ENCODE results near the gene DMBT1.

The DMBT1 gene

DNA sequence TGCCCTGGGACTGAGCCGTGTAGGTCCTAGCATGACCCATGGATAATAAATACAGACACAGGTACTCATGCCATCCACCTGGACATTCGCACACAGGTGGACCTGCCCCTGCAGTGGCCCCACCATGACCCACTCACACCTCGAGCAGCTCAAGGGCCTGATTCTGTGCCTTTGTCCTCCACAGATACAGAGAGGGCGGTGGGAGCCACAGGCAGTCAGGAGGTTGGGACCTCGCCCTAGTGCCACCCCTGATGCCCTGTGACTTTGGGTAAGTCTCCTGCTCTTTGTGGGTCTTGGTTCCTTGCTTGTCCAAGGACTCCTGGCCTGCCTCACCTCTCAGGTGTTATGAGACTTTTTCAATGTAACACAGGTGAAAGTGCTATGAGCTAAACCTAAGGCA is 96.2 kb downstream of the DMBT1 start:
- no peak overlapping the region for H3K4me3 ChIP-seq (ENCODE audit: insufficient read depth, low read depth, low read length)
- H3K27me3 ChIP-seq (ENCODE audit: control insufficient read depth, insufficient read depth, low read length, poor library complexity, severe bottlenecking) = no peaks in the 10 kb centered on the region
- no peaks in the 10 kb centered on the region for H3K9me3 ChIP-seq (ENCODE audit: control insufficient read depth, low read length)
- H3K27ac ChIP-seq (ENCODE audit: insufficient read depth, low read depth, low read length, poor library complexity, severe bottlenecking) = no peak overlapping the region
- no peaks in the 10 kb centered on the region for H3K4me1 ChIP-seq (ENCODE audit: control insufficient read depth, insufficient read depth, low read length)
- 93 to 96% methylated on average over 5 of the region's 5 CpGs for WGBS, 2 experiments
- no peaks in the 10 kb centered on the region for H3K36me3 ChIP-seq (ENCODE audit: control insufficient read depth, insufficient read depth, low read length)

DNA sequence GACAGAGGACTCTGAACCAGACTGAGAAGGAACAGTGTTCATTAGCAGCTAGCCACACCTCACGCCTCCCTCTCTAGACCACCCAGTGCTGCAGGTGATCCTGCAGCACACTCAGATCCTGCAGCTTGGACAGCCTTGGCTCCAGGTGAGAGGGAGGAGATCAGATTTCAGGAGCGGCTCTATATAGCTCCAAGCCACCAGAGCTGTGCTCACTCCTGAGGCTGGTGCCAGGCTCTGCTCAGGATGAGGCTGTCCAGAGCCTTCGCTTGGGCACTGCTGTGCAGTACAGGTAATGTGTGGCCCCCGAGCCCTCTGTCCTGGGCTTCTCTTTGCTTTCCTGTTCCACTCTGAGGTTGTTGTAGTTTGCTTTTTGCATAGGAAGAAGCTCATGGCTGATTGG is 96.7 kb downstream of the DMBT1 start:
- 88 to 92% methylated on average over 4 of the region's 4 CpGs for WGBS, 2 experiments
- H3K9me3 ChIP-seq (ENCODE audit: control insufficient read depth, low read length) = no peaks in the 10 kb centered on the region
- H3K4me1 ChIP-seq (ENCODE audit: control insufficient read depth, insufficient read depth, low read length) = no peaks in the 10 kb centered on the region
- H3K27ac ChIP-seq (ENCODE audit: insufficient read depth, low read depth, low read length, poor library complexity, severe bottlenecking) = no peak overlapping the region
- H3K4me3 ChIP-seq (ENCODE audit: insufficient read depth, low read depth, low read length) = no peak overlapping the region
- no peaks in the 10 kb centered on the region for H3K27me3 ChIP-seq (ENCODE audit: control insufficient read depth, insufficient read depth, low read length, poor library complexity, severe bottlenecking)
- no peaks in the 10 kb centered on the region for H3K36me3 ChIP-seq (ENCODE audit: control insufficient read depth, insufficient read depth, low read length)

DNA sequence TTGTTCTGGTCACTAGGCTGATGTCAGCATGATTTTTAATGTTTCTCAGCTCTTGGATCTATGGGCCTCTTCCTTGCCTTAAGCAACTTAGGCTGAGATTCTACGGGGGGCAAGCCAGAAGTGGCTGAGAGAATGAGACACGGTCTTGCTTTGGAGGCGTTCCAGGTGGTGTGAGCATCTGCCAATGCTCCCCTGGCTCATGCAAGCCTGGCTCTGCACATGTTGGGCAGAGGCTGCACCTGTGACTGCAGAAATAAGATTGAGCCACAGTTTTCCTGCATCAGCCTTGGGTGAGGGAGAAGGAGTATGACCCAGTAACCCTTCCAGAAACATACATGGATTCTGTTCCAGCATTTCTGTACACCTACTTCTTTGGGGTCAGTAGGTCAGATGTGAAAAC is 97.2 kb downstream of the DMBT1 start:
- Histone ChIP-seq H3K9me3 (ENCODE audit: control insufficient read depth, low read length) (no peaks in the 10 kb centered on the region), H3K36me3 (ENCODE audit: control insufficient read depth, insufficient read depth, low read length) (no peaks in the 10 kb centered on the region), H3K27ac (ENCODE audit: insufficient read depth, low read depth, low read length, poor library complexity, severe bottlenecking) (no peak overlapping the region), H3K4me1 (ENCODE audit: control insufficient read depth, insufficient read depth, low read length) (no peaks in the 10 kb centered on the region), H3K4me3 (ENCODE audit: insufficient read depth, low read depth, low read length) (no peak overlapping the region), H3K27me3 (ENCODE audit: control insufficient read depth, insufficient read depth, low read length, poor library complexity, severe bottlenecking) (no peaks in the 10 kb centered on the region)
- WGBS, 2 experiments = 75 to 80% methylated on average over 3 of the region's 3 CpGs

DNA sequence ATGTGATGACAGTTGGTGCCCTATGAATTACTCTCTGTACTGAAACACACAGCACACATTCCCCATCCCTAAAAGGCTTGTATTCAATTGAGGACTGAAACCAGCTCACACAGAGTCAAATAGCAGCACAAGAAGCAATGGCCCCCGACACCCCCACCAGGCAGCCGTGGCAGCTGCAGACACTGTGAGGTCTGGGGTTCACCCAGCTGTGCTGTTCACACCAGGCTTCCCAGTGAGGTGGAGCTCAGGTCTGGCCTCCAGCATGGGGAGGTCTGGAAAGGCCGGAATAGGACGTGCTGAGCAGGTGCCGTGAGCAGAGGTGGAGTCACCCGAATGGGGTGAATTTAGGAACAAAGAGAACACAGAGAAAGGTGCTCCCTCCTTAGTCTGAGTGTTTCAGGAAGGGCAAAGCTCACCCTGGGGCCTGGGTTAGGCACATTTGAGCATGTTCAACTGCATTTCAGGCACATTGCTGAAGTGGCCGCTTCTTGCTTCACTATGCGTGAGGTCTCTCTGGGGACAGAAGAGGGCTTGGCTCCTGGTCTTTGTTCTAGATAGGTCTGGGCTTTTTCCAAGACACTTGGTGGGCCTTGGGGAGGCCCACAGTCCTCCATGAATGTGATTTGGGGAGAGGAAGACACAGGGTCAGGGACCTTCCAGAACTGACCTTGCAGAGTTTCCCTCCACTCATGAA is 97.9 kb downstream of the DMBT1 start:
- no peaks in the 10 kb centered on the region for H3K4me1 ChIP-seq (ENCODE audit: control insufficient read depth, insufficient read depth, low read length)
- WGBS, 2 experiments = 90 to 93% methylated on average over 8 of the region's 8 CpGs
- H3K36me3 ChIP-seq (ENCODE audit: control insufficient read depth, insufficient read depth, low read length) = no peaks in the 10 kb centered on the region
- H3K27me3 ChIP-seq (ENCODE audit: control insufficient read depth, insufficient read depth, low read length, poor library complexity, severe bottlenecking) = no peaks in the 10 kb centered on the region
- no peak overlapping the region for H3K4me3 ChIP-seq (ENCODE audit: insufficient read depth, low read depth, low read length)
- H3K27ac ChIP-seq (ENCODE audit: insufficient read depth, low read depth, low read length, poor library complexity, severe bottlenecking) = no peak overlapping the region
- no peaks in the 10 kb centered on the region for H3K9me3 ChIP-seq (ENCODE audit: control insufficient read depth, low read length)

DNA sequence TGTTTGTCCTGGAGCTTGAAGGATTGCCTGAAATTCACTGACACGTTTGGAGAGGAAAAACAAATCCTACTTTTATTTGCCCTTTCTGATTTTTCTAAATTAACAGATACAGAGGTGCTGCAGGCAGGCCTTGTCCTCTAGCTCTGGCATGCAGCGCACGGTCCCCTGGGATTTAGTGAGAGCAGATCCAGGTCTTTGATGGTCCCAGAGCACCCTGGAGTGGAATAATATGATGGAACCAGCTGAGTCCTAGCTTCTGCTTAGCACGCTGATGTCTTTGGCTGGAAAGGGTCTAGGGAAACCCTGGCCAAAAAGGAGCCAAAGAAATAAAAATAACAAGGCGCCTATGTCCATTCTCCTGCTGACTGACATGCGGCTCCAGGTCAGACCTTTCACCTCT is 98.6 kb downstream of the DMBT1 start:
- 86 to 91% methylated on average over 6 of the region's 6 CpGs for WGBS, 2 experiments

DNA sequence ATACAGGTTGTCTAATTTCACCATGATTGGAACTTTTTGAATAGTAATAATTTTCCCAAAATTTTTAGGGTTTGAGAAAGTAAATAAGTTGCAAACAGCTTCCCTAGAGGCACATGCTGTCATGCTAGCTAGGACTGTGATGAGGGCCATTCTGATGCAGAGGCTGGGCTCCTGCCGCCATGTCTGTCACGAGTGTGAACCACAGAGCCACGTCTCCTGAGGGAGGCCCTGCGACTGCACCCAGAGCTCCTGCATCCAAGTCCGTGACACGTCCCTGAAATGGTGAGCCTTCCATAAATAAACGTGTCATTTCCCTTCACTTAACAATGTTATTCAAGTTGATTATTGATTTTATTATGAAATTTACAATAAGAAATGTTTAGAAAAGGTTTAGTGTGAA is 99.1 kb downstream of the DMBT1 start:
- Histone ChIP-seq H3K4me1 (ENCODE audit: control insufficient read depth, insufficient read depth, low read length) (no peaks in the 10 kb centered on the region), H3K27me3 (ENCODE audit: control insufficient read depth, insufficient read depth, low read length, poor library complexity, severe bottlenecking) (no peaks in the 10 kb centered on the region)

More for the DNA sequence above, 98.6 kb downstream of the DMBT1 start:
- H3K4me3 ChIP-seq (ENCODE audit: insufficient read depth, low read depth, low read length) = no peak overlapping the region
- H3K27me3 ChIP-seq (ENCODE audit: control insufficient read depth, insufficient read depth, low read length, poor library complexity, severe bottlenecking) = no peaks in the 10 kb centered on the region
- no peak overlapping the region for H3K27ac ChIP-seq (ENCODE audit: insufficient read depth, low read depth, low read length, poor library complexity, severe bottlenecking)
- H3K9me3 ChIP-seq (ENCODE audit: control insufficient read depth, low read length) = no peaks in the 10 kb centered on the region
- H3K4me1 ChIP-seq (ENCODE audit: control insufficient read depth, insufficient read depth, low read length) = no peaks in the 10 kb centered on the region
- H3K36me3 ChIP-seq (ENCODE audit: control insufficient read depth, insufficient read depth, low read length) = no peaks in the 10 kb centered on the region

DNA sequence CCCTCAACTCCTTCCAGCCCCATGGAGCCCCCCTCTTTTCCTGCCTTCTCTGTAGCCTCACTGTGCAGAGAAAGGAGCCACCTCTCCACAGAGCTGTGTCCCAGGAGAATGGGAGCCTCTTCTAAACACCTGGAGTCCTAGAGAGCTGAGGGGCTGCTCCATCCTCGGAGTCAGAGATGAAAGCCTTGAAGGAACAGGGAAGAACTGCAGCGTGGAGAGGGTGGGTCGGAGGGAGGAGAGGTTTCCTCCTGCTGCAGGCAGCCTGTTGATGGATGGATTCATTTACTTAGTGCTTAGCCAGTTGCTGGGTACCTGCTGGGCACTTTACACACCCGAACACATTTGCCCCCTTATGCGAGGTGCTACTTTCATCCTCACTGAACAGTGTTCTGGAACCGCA is 100.1 kb downstream of the DMBT1 start:
- no peaks in the 10 kb centered on the region for H3K9me3 ChIP-seq (ENCODE audit: control insufficient read depth, low read length)
- H3K27ac ChIP-seq (ENCODE audit: insufficient read depth, low read depth, low read length, poor library complexity, severe bottlenecking) = no peak overlapping the region
- H3K4me1 ChIP-seq (ENCODE audit: control insufficient read depth, insufficient read depth, low read length) = no peaks in the 10 kb centered on the region
- H3K27me3 ChIP-seq (ENCODE audit: control insufficient read depth, insufficient read depth, low read length, poor library complexity, severe bottlenecking) = no peaks in the 10 kb centered on the region
- no peaks in the 10 kb centered on the region for H3K36me3 ChIP-seq (ENCODE audit: control insufficient read depth, insufficient read depth, low read length)
- no peak overlapping the region for H3K4me3 ChIP-seq (ENCODE audit: insufficient read depth, low read depth, low read length)
- WGBS, 2 experiments = 89 to 92% methylated on average over 6 of the region's 6 CpGs

More for the DNA sequence above, 99.1 kb downstream of the DMBT1 start:
- Histone ChIP-seq H3K27ac (ENCODE audit: insufficient read depth, low read depth, low read length, poor library complexity, severe bottlenecking) (no peak overlapping the region), H3K9me3 (ENCODE audit: control insufficient read depth, low read length) (no peaks in the 10 kb centered on the region), H3K36me3 (ENCODE audit: control insufficient read depth, insufficient read depth, low read length) (no peaks in the 10 kb centered on the region), H3K4me3 (ENCODE audit: insufficient read depth, low read depth, low read length) (no peak overlapping the region)
- 94 to 99% methylated on average over 7 of the region's 7 CpGs for WGBS, 2 experiments

DNA sequence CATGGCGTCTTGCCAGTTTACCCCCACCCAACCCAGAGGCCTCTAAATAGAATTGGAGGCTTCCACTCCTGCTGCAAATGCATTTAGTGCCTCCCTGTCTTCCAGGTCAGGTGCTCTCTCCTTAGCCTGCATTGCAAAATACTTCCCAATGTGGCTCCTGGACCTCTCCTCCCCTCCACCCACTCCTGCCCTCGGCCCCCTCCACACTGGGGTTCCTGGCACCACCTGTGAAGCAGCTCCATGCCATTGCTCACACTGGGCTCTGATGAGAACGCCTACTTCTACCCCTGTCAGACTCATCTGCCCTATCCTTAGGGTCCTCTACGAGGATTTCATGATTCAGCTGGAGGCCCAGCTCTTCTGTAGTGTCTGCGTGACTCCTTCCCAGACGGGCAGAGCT is 101.7 kb downstream of the DMBT1 start:
- Histone ChIP-seq H3K4me3 (ENCODE audit: insufficient read depth, low read depth, low read length) (no peak overlapping the region), H3K27me3 (ENCODE audit: control insufficient read depth, insufficient read depth, low read length, poor library complexity, severe bottlenecking) (no peaks in the 10 kb centered on the region), H3K9me3 (ENCODE audit: control insufficient read depth, low read length) (no peaks in the 10 kb centered on the region), H3K4me1 (ENCODE audit: control insufficient read depth, insufficient read depth, low read length) (no peaks in the 10 kb centered on the region), H3K36me3 (ENCODE audit: control insufficient read depth, insufficient read depth, low read length) (no peaks in the 10 kb centered on the region), H3K27ac (ENCODE audit: insufficient read depth, low read depth, low read length, poor library complexity, severe bottlenecking) (no peak overlapping the region)
- WGBS, 2 experiments = 90 to 91% methylated on average over 6 of the region's 6 CpGs

DNA sequence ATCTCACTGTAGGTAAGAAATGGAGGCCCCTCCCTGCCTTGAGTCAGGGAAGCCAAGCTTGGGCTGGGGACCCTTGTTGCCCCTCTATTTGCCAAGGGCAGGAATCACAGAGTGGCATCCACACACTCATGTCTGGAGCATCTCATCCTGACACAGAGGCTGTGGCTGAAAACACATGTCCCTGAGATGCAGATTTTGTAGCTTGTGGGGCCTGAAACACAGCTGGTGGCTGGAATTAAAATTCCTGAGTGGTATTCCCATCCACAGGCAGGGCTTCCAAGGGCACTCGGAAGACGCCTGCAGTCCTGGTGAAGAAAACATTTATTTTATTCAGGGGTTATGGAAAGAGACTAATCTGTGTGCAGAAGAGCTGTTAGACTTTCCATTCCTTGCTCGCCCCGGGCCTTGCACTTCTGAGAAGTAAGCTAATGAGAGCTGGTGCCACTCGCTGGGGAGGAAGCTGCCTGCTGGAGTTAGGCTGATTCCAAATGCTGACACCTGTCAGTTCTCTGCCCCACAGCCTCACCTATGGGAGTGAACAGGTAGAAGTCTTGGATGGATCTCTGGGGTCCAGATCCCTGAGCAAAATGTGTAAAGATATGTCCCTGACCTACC is 103.1 kb downstream of the DMBT1 start:
- Histone ChIP-seq H3K4me1 (ENCODE audit: control insufficient read depth, insufficient read depth, low read length) (no peaks in the 10 kb centered on the region), H3K9me3 (ENCODE audit: control insufficient read depth, low read length) (no peaks in the 10 kb centered on the region), H3K4me3 (ENCODE audit: insufficient read depth, low read depth, low read length) (no peak overlapping the region), H3K36me3 (ENCODE audit: control insufficient read depth, insufficient read depth, low read length) (no peaks in the 10 kb centered on the region), H3K27ac (ENCODE audit: insufficient read depth, low read depth, low read length, poor library complexity, severe bottlenecking) (no peak overlapping the region), H3K27me3 (ENCODE audit: control insufficient read depth, insufficient read depth, low read length, poor library complexity, severe bottlenecking) (no peaks in the 10 kb centered on the region)
- 91 to 94% methylated on average over 5 of the region's 5 CpGs for WGBS, 2 experiments

DNA sequence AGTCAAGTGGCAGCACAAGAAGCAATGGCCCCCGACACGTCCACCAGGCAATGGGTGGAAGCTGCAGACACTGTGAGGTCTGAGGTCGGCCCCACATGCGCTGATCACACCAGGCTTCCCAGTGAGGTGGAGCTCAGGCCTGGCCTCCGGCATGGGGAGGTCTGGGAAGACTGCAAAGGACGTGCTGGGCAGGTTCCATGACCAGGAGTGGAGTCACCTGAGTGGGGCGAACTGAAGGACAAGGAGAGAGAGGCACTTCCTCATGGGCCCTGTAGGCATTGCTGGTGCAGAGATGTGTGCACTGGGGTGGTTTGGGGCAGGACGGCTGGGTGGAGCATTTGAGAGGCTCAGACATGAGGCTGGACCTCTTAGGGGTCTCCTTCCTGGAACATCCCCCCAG is 103.9 kb downstream of the DMBT1 start:
- no peaks in the 10 kb centered on the region for H3K9me3 ChIP-seq (ENCODE audit: control insufficient read depth, low read length)
- H3K27ac ChIP-seq (ENCODE audit: insufficient read depth, low read depth, low read length, poor library complexity, severe bottlenecking) = no peak overlapping the region
- WGBS, 2 experiments = 89 to 96% methylated on average over 8 of the region's 8 CpGs
- H3K27me3 ChIP-seq (ENCODE audit: control insufficient read depth, insufficient read depth, low read length, poor library complexity, severe bottlenecking) = no peaks in the 10 kb centered on the region
- no peaks in the 10 kb centered on the region for H3K4me1 ChIP-seq (ENCODE audit: control insufficient read depth, insufficient read depth, low read length)
- no peak overlapping the region for H3K4me3 ChIP-seq (ENCODE audit: insufficient read depth, low read depth, low read length)
- H3K36me3 ChIP-seq (ENCODE audit: control insufficient read depth, insufficient read depth, low read length) = no peaks in the 10 kb centered on the region

Measured in ectodermal cell (in vitro differentiated cells).